ENCODE results near the gene CXCL8.

DNA sequence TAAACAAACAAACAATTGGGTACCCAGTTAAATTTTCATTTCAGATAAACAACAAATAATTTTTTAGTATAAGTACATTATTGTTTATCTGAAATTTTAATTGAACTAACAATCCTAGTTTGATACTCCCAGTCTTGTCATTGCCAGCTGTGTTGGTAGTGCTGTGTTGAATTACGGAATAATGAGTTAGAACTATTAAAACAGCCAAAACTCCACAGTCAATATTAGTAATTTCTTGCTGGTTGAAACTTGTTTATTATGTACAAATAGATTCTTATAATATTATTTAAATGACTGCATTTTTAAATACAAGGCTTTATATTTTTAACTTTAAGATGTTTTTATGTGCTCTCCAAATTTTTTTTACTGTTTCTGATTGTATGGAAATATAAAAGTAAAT lies 2.9 kb downstream of the CXCL8 start:
- TF ChIP-seq, protein P1, sequence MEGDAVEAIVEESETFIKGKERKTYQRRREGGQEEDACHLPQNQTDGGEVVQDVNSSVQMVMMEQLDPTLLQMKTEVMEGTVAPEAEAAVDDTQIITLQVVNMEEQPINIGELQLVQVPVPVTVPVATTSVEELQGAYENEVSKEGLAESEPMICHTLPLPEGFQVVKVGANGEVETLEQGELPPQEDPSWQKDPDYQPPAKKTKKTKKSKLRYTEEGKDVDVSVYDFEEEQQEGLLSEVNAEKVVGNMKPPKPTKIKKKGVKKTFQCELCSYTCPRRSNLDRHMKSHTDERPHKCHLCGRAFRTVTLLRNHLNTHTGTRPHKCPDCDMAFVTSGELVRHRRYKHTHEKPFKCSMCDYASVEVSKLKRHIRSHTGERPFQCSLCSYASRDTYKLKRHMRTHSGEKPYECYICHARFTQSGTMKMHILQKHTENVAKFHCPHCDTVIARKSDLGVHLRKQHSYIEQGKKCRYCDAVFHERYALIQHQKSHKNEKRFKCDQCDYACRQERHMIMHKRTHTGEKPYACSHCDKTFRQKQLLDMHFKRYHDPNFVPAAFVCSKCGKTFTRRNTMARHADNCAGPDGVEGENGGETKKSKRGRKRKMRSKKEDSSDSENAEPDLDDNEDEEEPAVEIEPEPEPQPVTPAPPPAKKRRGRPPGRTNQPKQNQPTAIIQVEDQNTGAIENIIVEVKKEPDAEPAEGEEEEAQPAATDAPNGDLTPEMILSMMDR (IDR thresholded peaks at IDR 0.05), result no peak
- no peak for TF ChIP-seq POLR2A (IDR thresholded peaks at IDR 0.05)
